ENCODE data around the gene ESYT1. TPM values are rescaled to one million over a fixed set of nuclear protein-coding genes. Genes with fewer than 3 reads are reported as not detected.

The ESYT1 gene
- total and polyA plus RNA-seq, 9 of the 15 experiments (the other 6 are each of a cell fraction or from before 2014, with no cell fraction given): 132 to 420 (median 164) TPM

DNA sequence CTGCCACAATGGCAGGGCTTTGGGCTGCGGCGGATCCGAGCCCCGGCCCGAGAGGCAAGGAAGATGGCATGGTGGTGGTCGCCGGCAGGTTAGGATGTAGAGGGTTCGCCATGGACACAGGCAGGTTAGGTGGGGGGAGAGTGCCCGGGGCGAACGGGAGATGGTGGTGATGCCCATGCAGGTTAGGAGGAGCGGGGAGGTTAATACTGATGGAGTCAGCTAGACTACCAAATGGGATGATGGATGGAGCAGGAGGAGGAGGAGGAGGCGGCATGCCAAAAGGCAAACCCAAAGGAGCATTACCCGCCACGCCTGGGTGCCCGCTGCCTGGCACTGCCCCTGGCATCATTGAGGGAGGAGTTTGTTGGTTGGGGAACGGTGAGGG is 36.3 kb downstream of the ESYT1 start:
- no peak overlapping the region for H3K9ac ChIP-seq (ENCODE audit: insufficient read depth in 1 of 2, low read depth in 2 of 2, low read length in 2 of 2)
- peaks cover 8 to 24% of the 10 kb centered on the region in 2 experiments; a peak in 4 of 5 replicates for H3K4me1 ChIP-seq (replicated peaks in 1 of 2; ENCODE audit: control insufficient read depth in 2 of 2, insufficient read depth in 2 of 2, low read length in 2 of 2)
- no peak for FAIRE-seq
- 0 out of 2 replicates have a peak, but pooled peaks have one; percentile 3 for TF ChIP-seq NFIC (IDR thresholded peaks at IDR 0.05)
- no peak for TF ChIP-seq XRCC5 (IDR thresholded peaks at IDR 0.05; ENCODE audit: low read depth, low read length)
- peak; percentile 77 for TF ChIP-seq POLR2G (IDR thresholded peaks at IDR 0.05; ENCODE audit: low read depth, low read length)
- TF ChIP-seq THRB (CRISPR knock-in tag; conservative IDR thresholded peaks at IDR 0.05): peak; percentile 76; the same call in 1 of the 2 replicates
- TF ChIP-seq RBFOX2 (IDR thresholded peaks at IDR 0.05; ENCODE audit: low read depth, low read length): peak; percentile 68
- no peak for TF ChIP-seq HMGXB4 (CRISPR knock-in tag; IDR thresholded peaks at IDR 0.05)
- TF ChIP-seq POLR2B (IDR thresholded peaks at IDR 0.05; ENCODE audit: low read depth, partially characterized antibody): peak; percentile 44
- no peak for TF ChIP-seq MCM5 (IDR thresholded peaks at IDR 0.05; ENCODE audit: low read depth)
- TF ChIP-seq RBM22 (IDR thresholded peaks at IDR 0.05; ENCODE audit: low read depth, low read length, poor library complexity, severe bottlenecking): peak; percentile 87
- no peak for TF ChIP-seq FOXK2 (conservative IDR thresholded peaks at IDR 0.05 in 1 of 2, IDR thresholded peaks at IDR 0.05 in 1 of 2; ENCODE audit: low read depth in 2 of 2)
- peak; percentile 20; the same call in 1 of the 2 replicates for TF ChIP-seq POLR2A (conservative IDR thresholded peaks at IDR 0.05)
- peaks cover 19% of the 10 kb centered on the region for H3K79me2 ChIP-seq (ENCODE audit: control insufficient read depth, insufficient read depth, low read length)
- in situ Hi-C loops (cut with MboI) (no loop called here), intact Hi-C loops (cut with micrococcal nuclease) (no loop called here)
- no peaks in the 10 kb centered on the region for H3K27me3 ChIP-seq (ENCODE audit: control insufficient read depth in 2 of 2, insufficient read depth in 2 of 2, low read length in 2 of 2)
- H3K27ac ChIP-seq (ENCODE audit: extremely low read depth, low read depth, low read length): no peak overlapping the region
- no peaks in the 10 kb centered on the region for H3K9me3 ChIP-seq (replicated peaks; ENCODE audit: control insufficient read depth, insufficient read depth, low read depth, low read length)
- no TSS peak for BruUV-seq (replicated peaks)
- peaks cover 30% of the 10 kb centered on the region for H4K20me1 ChIP-seq (replicated peaks; ENCODE audit: control insufficient read depth, insufficient read depth, low read length)
- H3K4me2 ChIP-seq (ENCODE audit: insufficient read depth, low read length): no peak overlapping the region
- ATAC-seq: no peak
- H2AFZ ChIP-seq (ENCODE audit: low read depth, low read length): no peak overlapping the region
- POLR2A ChIA-PET: interaction anchor here (0.7 to 8.9 kb wide), 8 partner anchors 10 to 139 kb away, joined by 3 to 124 read pairs (median 14); partner anchors contain the start of genes ESYT1, MYL6B, RPL41 and SMARCC2
- DNase-seq (ENCODE audit: extremely low read depth in 1 of 4, low spot score in 3 of 4): no peak
- peaks cover 93% of the 10 kb centered on the region for H3K36me3 ChIP-seq (ENCODE audit: control insufficient read depth, insufficient read depth, low read length)
- CTCF ChIA-PET (ENCODE audit: low intra/inter-chr PET ratio): no interaction called here
- H3K4me3 ChIP-seq: no peak overlapping the region
- H3K9me1 ChIP-seq (ENCODE audit: control insufficient read depth, insufficient read depth, low read length): peaks cover 3% of the 10 kb centered on the region
- WGBS (ENCODE audit: insufficient coverage, low coverage, missing lambda C conversion rate): 95% methylated on average over 16 of the region's 17 CpGs

Measured in K562 (cell line).